IPS DF 6.9 (cell line): ENCODE results near the gene THADA.

ENCODE experiments used
- DNase-seq: peaks from one replicate; pipeline ENCODE4 v3.0.0-alpha.2; 2013; ENCODE audit warnings: low read depth, low spot score
- H3K27ac ChIP-seq: one replicate; pipeline ENCODE4 v1.5.1; 2013; ENCODE audit warnings: low read length, control low read depth
- H3K27me3 ChIP-seq: 2 replicates; pipeline ENCODE4 v1.6.1; 2013; ENCODE audit warnings: mild to moderate bottlenecking, low read length; ENCODE audit not compliant: control insufficient read depth, insufficient read depth
- H3K36me3 ChIP-seq: 2 replicates; pipeline ENCODE4 v1.6.1; 2013; ENCODE audit warnings: low read length; ENCODE audit not compliant: control insufficient read depth, insufficient read depth
- H3K4me1 ChIP-seq: 2 replicates; pipeline ENCODE4 v1.6.1; 2013; ENCODE audit warnings: low read length; ENCODE audit not compliant: control insufficient read depth, insufficient read depth
- H3K4me3 ChIP-seq: 2 replicates; pipeline ENCODE4 v1.5.1; 2013; ENCODE audit warnings: mild to moderate bottlenecking, low read length
- H3K9me3 ChIP-seq: 2 replicates; pipeline ENCODE4 v1.6.1; 2013; ENCODE audit warnings: low read length, inconsistent platforms; ENCODE audit not compliant: control insufficient read depth, insufficient read depth
- WGBS: extraction: QIAGEN DNeasy Blood & Tissue Kit; methylation state at CpG from one replicate; pipeline ENCODE4 v1.1.7; 2013; ENCODE audit warnings: mixed read lengths, missing lambda C conversion rate; ENCODE audit not compliant: insufficient read length, insufficient coverage; 5-methylcytosine and 5-hydroxymethylcytosine counted together

Gene THADA

DNA sequence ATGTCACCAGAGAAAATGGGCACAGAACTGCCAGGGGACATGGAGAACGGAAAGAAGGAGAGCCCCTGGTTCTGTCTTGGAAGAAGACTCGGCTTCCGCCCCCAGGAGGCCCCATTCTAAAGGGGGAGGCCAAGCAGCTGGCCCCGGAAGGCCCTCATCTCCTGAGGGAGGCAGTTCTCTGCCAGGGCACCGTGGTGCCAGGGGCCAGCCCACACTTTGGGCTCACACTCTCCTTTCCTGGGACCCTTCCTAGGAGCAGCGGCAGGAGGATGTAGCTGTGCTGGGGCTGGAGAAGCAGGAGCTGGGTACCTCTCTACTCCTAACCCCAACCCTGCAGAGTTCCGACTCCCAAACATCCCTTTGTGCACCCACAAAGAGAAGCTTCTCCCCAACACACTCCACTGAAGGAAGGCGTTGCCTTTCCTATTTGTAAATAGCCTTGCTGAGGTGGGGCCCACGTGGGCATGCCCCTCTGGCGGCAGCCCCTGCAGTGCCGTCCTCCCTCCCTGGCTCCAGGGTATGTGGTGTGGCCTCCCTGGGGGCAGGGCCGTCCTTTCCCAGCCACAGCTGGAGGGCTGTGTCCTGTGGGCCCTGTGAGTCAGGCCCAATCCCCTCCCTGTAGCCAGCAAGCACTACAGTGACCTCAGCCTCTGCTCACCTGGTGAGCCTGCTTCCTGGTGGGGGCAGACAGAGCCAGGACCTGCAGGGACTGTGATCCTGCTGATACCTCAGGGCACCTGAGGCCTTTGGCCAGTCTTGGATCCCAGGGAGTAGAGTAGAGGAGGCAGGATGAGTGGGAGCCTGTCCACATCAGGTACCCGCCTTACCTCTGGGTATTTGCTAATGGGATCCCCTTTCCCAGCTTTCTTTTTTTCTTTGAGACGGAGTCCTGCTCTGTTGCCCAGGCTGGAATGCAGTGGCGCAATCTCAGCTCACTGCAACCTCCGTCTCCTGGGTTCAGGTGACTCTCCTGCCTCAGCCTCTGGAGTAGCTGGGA is 396.0 kb downstream of the THADA start:
- no CpG with 5 or more reads among the region's 16 CpGs for WGBS
- no peak overlapping the region for H3K4me3 ChIP-seq
- no peak overlapping the region for H3K27ac ChIP-seq
- no peaks in the 10 kb centered on the region for H3K27me3 ChIP-seq
- no peaks in the 10 kb centered on the region for H3K9me3 ChIP-seq
- no peaks in the 10 kb centered on the region for H3K36me3 ChIP-seq
- H3K4me1 ChIP-seq = peaks cover 5% of the 10 kb centered on the region; the same call in 1 of the 2 replicates
- DNase-seq = no peak

DNA sequence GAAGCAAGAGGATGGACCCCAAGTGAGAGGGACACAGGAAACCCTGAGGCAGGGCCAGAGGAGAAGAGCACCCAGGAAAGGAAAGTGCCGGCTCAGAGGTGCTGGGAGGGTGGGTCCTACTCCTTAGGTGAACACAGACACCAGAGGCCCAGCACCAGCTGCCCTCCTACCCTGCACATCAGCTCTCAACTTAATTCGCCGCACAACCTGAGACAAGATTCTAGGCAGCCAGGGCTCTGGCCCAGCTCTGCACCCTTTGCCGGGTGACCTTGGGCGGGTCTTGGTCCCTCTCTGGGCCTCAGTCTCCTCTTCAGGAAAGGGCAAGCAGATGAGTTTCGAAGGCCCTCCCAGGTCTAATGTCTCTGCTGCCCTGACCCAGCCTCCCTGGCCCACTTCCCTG is 397.6 kb downstream of the THADA start:
- no peak overlapping the region for H3K4me3 ChIP-seq

DNA sequence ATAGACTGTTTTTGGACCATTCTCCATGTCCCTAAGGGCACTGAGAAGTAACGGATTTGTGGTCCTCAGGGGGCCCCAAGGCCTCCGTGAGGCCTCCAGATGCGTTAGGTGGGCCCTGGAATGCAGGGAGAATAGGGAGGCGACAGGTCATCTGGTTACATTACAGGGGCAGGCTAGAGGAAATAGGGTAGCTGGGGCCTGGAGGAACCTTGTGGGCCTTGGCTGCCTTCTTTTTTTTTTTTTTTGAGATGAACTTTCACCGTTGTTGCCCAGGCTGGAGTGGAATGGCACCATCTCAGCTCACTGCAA is 398.3 kb downstream of the THADA start:
- Histone ChIP-seq H3K9me3 (no peaks in the 10 kb centered on the region), H3K27me3 (no peaks in the 10 kb centered on the region), H3K4me1 (peaks cover 8% of the 10 kb centered on the region), H3K4me3 (no peak overlapping the region), H3K27ac (no peak overlapping the region), H3K36me3 (no peaks in the 10 kb centered on the region)
- no CpG with 5 or more reads among the region's 5 CpGs for WGBS
- no peak for DNase-seq

More for the DNA sequence above, 397.6 kb downstream of the THADA start:
- Histone ChIP-seq H3K4me1 (peaks cover 8% of the 10 kb centered on the region), H3K27me3 (no peaks in the 10 kb centered on the region), H3K27ac (no peak overlapping the region), H3K36me3 (no peaks in the 10 kb centered on the region), H3K9me3 (no peaks in the 10 kb centered on the region)
- no peak for DNase-seq
- WGBS = no CpG with 5 or more reads among the region's 6 CpGs

- Histone ChIP-seq H3K4me1 (peaks cover 8% of the 10 kb centered on the region), H3K27ac (no peak overlapping the region), H3K4me3 (no peak overlapping the region), H3K9me3 (no peaks in the 10 kb centered on the region), H3K36me3 (no peaks in the 10 kb centered on the region), H3K27me3 (no peaks in the 10 kb centered on the region)
- no CpG with 5 or more reads among the region's 12 CpGs for WGBS
- no peak for DNase-seq
Observed at GRCh38 chr2:43196768-43197587, 398.9 kb downstream of the THADA start.

GRCh38 chr2:43194121-43194869 is 401.5 kb downstream of the THADA start:
- no peaks in the 10 kb centered on the region for H3K9me3 ChIP-seq
- H3K27ac ChIP-seq = no peak overlapping the region
- DNase-seq = no peak
- H3K36me3 ChIP-seq = no peaks in the 10 kb centered on the region
- peaks cover 5% of the 10 kb centered on the region; the same call in 1 of the 2 replicates for H3K4me1 ChIP-seq
- no peaks in the 10 kb centered on the region for H3K27me3 ChIP-seq
- WGBS = no CpG with 5 or more reads among the region's 13 CpGs
- no peak overlapping the region for H3K4me3 ChIP-seq

- H3K4me1 ChIP-seq = peaks cover 5% of the 10 kb centered on the region; the same call in 1 of the 2 replicates
- WGBS = no CpG with 5 or more reads among the region's 4 CpGs
- H3K27me3 ChIP-seq = no peaks in the 10 kb centered on the region
- no peaks in the 10 kb centered on the region for H3K36me3 ChIP-seq
- H3K9me3 ChIP-seq = no peaks in the 10 kb centered on the region
- H3K4me3 ChIP-seq = no peak overlapping the region
- no peak overlapping the region for H3K27ac ChIP-seq
- DNase-seq = no peak
Observed at GRCh38 chr2:43193652-43194120, 402.2 kb downstream of the THADA start.

GRCh38 chr2:43192744-43193651 is 402.8 kb downstream of the THADA start:
- WGBS = no CpG with 5 or more reads among the region's 12 CpGs
- no peaks in the 10 kb centered on the region for H3K36me3 ChIP-seq
- H3K27me3 ChIP-seq = no peaks in the 10 kb centered on the region
- H3K4me3 ChIP-seq = no peak overlapping the region
- DNase-seq = no peak
- H3K27ac ChIP-seq = no peak overlapping the region
- H3K4me1 ChIP-seq = peaks cover 5% of the 10 kb centered on the region; the same call in 1 of the 2 replicates
- H3K9me3 ChIP-seq = no peaks in the 10 kb centered on the region

GRCh38 chr2:43191947-43192516 is 403.8 kb downstream of the THADA start:
- no CpG with 5 or more reads among the region's 3 CpGs for WGBS
- no peaks in the 10 kb centered on the region for H3K9me3 ChIP-seq
- H3K27me3 ChIP-seq = no peaks in the 10 kb centered on the region
- peaks cover 5% of the 10 kb centered on the region for H3K4me1 ChIP-seq
- no peak for DNase-seq
- no peak overlapping the region for H3K4me3 ChIP-seq
- no peak overlapping the region for H3K27ac ChIP-seq
- no peaks in the 10 kb centered on the region for H3K36me3 ChIP-seq

GRCh38 chr2:43190311-43191052 is 405.4 kb downstream of the THADA start:
- Histone ChIP-seq H3K36me3 (no peaks in the 10 kb centered on the region), H3K27ac (no peak overlapping the region), H3K4me1 (peaks cover 8% of the 10 kb centered on the region), H3K4me3 (no peak overlapping the region), H3K27me3 (no peaks in the 10 kb centered on the region), H3K9me3 (no peaks in the 10 kb centered on the region)
- no peak for DNase-seq
- no CpG with 5 or more reads among the region's 10 CpGs for WGBS
